Daoy (cell line): ENCODE results near the gene ABHD16A. TPM values are rescaled to one million over a fixed set of nuclear protein-coding genes. Genes with fewer than 3 reads are reported as not detected.

Source experiments
- DNase-seq: peaks from one replicate; pipeline ENCODE4 v3.0.0-alpha.2; 2015; ENCODE audit warnings: low read depth
- total RNA-seq: library from RNA; depleted of rRNA; stranded (reverse); fragments of >200 nt; shearing (Covaris generic); gene quantifications from 2 replicates; pipeline ENCODE4 v1.2.3, GENCODE V29; 2014

Gene ABHD16A
- total RNA-seq, 1 experiment from 2014 or later, result 64.4 TPM

DNA sequence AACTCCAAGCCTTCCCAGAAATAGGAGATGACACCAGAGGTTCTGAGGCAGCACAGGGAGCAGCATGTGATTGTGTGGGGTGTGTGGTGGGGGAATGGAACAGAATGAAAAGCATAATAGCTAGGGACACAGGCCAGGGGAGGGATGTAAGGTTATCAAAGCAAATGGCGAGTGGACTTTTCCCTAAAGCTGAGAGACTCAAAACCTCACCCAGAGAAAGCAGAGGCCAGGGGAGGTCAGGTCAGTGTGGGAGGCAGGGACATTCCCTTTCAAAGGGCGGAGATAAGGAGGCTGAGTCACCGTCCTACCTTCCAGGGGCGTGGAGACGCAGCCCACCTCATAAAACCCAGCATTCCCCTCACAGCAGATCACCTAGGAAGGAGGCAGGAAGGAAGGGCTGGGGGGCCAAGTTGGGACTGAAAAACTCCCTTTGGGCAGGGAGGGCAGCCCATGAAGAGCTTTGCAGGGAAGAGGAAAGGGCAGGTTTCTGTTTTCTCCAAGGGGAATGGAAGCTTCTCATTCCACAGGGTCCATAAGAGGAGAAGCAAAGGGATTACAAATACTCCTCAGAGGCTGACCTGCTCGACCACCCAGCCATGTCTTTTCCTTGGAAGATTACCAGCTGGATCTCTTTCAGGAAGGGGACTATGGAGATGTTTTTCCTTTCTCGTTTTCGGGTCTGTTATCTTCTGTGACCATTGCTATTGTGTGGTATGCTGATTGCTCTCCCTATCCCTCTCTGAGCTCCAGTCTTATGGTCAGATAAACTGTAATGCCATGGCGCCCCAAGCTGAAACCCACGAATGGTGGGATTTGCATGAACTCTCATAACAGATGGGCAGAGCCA lies 12.7 kb downstream of the ABHD16A start:
- DNase-seq, result peak; percentile 58

DNA sequence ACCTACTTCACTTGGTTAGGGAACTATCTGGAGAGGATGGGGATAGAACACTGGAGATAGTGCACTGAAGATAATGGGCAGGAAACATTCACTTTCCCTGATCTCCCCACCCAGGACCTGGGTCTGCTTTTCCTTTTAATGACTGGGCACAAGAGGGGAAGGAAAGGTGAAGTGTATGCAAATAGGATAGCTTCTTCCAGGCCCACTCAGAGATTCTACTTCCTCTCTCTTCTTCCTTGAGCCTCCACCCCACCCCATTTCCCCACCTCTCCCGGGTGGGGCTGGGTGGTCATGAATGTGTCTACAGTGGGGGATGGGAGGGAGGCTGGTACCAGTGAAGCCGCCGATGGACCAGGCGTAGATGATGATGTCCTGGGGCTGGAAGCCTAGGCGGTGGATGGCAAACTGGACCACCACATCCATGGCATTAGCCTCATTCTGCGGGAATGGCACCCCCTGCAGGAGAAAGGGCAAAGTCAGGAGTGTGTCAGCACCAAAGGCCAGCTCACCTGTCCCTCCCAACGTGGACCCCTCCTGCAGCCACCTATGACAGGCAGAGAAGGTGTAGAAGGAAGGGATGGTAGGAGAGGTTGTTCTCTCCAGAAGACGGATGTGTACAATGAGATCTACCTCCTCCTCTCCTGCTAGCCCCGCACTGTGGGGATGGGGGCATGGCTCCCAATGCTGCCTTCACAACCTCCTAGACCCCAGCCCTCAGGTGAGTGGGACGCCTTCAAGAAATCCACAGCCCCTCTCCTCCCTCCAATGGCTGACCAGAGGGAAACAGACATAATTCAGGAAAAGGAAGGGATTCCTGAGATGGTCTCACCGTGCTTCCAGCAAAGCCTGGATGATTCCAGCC lies 13.6 kb downstream of the ABHD16A start:
- no peak for DNase-seq

DNA sequence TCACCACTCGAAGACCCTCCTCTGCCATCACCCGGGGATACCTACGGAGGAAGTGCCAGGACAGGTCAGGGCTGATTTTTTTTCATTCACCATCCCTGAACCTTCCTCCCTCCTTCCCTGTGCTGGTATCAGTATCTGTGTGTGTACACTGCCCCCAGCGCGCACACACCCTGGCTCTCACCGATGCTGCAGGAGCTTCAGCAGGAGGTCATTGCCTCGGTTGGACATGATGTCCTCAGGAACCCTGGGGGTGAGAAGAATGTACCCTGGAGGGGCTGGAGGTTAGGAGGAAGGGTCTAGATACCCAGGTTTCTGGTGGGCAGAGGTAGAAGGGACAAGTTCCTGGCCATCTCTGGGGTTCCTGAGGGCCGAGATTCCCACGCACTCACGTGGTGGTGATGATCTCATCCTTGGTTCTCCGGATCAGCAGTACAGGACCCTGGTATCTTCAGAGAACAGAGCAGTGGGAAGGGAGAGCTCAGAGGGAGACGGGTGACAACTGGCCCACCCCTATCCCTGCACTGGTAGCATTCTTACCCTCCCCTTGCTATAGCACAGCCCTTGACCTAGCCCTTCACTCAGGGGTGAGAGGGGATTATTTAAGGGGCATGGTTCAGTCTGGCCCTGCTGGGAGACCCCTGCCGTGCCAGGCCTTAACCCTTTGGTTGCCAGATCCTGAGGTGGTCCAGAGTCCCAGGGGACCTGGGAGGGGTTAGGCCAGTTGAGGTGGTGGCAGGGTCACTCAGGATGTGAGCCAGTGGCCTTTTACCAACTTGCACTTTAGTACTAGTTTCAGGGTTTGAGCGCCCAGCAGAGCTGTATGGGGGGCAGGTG lies 15.0 kb downstream of the ABHD16A start:
- no peak for DNase-seq

DNA sequence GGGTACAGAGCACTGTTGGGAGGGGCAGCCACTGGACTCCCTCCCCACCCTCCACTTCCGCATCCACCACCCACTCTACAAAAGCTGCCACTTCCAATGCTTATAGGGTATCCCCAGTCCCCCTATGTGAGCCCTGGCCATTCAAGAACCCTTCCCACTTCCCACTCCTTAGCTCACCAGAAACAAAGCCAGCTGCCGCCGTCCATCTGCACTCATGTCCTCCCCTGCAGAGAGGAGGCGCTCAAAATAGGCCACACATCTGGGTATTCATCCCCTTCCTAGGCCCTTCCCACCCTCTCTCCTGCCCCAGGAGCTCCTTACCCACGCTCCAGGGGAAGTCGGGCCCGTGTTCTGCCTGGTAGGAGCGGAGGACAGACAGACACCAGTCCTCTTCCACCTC lies 15.8 kb downstream of the ABHD16A start:
- no peak for DNase-seq

GRCh38 chr6:31686483-31686882 lies 16.6 kb downstream of the ABHD16A start:
- DNase-seq, result no peak

DNA sequence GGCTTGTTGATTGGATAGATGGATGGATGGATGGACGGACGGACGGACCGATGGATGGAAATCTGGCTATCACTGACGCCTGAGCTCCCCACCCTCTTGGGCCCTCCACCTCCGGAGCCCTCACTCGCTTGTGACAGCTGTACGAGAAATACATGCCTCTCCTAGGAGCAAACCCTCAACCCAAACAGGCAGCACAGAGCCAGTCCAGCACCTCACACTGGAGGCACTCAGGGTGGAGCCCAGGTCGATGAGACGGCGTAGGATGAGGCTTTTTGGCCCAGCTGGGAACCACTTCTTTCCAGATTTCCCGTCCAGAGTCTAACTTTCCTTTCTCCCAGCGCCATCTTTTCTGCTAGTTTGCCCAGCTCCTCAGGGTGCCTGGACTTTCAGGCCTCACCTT lies 19.5 kb downstream of the ABHD16A start:
- DNase-seq, result no peak

DNA sequence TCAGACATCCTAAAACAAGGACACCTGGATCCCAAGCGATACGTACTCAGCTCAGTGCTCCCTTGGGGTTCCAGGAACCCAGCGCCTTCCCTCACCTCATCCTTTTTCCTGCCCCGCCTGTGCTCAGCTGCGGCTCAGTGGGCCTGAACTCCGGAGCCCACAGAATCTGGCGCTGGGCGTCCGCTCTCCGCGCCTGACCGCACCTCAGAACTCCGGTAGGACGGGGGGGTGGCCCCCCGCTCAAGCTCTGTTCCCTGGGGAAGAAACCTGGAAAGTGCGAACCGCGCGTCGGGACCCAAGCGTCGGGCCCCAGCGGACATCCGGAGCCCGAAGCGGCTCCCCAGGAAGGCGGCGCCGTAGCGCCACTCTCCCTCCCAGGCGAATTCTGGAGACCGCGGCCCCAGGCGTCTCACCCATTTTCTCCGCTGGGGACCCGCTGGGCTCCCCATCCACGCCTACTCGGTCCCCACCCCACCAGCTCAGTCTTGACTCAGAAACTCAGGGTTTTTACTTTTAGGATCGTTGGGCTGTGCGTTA lies 21.9 kb downstream of the ABHD16A start:
- DNase-seq, result peak; percentile 49

- DNase-seq, result peak; percentile 90
Observed at GRCh38 chr6:31680226-31681134, 22.6 kb downstream of the ABHD16A start, which contains the start of gene LY6G5C. LY6G5C (minus strand) TSS chr6:31681067; CDS start chr6:31680373, 694 bp downstream.

DNA sequence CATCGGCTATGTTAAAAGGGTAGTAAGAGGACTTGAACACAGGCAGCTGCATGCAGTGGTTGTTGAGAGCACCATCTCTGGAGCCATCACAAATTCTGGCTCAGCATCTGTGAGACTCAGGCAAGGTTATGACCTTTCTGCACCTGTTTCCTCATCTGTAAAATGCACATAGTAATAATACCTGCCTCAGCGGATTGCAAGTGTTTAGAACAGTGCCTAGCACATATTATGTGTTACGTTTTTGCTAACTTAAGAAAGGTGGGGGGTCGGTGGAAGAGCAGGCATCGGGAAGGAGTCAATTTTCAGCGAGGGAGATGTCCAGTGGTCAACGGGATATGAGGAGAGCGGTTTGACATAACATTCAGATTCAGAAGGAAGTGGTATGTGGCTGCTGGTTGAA lies 25.2 kb downstream of the ABHD16A start:
- DNase-seq, result no peak

DNA sequence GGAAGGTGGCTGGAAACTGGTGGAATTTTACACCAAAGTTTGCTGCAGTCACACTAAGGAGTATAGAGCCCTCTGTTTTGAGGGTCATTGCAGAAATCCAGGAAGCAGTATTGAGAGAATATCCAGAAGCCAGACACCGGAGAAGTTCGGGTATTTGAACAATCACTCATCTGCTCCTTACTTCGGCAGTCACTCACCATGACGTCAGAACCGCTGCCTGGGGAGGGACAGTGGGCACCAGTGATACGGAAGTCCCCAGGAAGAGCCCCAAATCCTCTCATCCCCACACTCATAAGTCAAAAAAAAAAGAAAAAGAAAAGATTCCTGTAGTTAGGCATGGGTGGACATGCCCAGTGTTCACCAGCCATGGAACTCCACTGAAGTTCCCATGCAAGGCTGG lies 26.2 kb downstream of the ABHD16A start:
- DNase-seq, result no peak

- DNase-seq, result no peak
Observed at GRCh38 chr6:31676322-31676903, 26.7 kb downstream of the ABHD16A start.

- no peak for DNase-seq
Observed at GRCh38 chr6:31669676-31670075, 33.4 kb downstream of the ABHD16A start, which contains the start of gene LY6G5B. LY6G5B (plus strand) TSS chr6:31669976; CDS start chr6:31670951, 975 bp downstream.

DNA sequence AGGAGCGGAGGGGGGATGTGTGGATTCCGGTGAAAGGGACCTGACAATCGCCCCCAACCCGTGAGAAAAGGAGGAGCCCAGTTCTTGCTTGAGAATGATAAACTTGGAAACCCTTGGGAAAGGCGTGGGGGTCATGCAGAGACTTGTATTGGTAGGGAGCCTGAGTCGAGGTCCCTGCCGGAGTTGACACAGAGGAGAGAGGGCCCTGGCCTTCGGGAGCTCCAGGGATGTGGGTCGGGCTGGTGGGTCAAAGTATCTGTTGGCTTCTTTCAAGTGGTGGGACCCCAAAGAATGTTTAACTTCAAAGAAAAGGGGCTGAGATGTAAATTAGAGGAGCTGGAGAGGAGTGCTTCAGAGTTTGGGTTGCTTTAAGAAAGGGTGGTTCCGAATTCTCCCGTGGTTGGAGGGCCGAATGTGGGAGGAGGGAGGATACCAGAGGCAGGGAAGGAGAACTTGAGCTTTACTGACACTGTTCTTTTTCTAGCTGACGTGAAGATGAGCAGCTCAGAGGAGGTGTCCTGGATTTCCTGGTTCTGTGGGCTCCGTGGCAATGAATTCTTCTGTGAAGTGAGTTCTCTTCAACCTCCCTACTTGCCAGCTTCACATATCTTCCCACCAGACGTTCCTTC lies 36.7 kb downstream of the ABHD16A start:
- no peak for DNase-seq

DNA sequence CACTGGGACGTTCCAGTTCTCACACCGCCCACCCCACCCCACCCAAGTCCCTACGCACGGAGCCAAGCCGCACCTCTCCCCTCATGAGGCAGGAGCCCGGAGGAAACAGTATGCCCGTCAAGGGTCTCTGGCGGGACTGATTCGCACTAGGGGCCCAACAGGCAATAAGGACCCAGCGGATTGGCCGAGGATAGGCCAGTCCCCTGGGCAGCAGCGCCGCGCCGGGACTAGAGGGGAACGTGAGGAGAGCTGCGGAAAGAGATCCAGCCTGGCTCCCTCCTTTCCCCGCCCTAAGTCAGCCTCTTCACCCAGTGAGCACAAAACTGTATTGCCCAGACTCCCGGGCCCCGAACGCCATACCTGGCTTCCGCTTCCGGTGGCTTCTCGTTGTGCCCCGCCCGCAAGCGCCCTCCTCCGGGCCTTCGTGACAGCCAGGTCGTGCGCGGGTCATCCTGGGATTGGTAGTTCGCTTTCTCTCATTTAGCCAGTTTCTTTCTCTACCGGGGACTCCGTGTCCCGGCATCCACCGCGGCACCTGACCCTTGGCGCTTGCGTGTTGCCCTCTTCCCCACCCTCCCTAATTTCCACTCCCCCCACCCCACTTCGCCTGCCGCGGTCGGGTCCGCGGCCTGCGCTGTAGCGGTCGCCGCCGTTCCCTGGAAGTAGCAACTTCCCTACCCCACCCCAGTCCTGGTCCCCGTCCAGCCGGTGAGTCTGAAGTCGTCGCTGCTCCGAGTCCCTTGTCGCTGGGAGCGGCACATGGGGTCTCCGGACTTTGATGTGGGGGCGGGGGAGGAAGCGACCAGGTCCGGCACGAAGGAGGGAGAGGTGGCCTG lies 37.4 kb downstream of the ABHD16A start, which contains the start of gene CSNK2B:
CSNK2B (plus strand) TSS at position 580 of the 836 bp plus-strand sequence. CDS start 752 bp downstream, outside the sequence.
- peak; percentile 99 for DNase-seq

DNA sequence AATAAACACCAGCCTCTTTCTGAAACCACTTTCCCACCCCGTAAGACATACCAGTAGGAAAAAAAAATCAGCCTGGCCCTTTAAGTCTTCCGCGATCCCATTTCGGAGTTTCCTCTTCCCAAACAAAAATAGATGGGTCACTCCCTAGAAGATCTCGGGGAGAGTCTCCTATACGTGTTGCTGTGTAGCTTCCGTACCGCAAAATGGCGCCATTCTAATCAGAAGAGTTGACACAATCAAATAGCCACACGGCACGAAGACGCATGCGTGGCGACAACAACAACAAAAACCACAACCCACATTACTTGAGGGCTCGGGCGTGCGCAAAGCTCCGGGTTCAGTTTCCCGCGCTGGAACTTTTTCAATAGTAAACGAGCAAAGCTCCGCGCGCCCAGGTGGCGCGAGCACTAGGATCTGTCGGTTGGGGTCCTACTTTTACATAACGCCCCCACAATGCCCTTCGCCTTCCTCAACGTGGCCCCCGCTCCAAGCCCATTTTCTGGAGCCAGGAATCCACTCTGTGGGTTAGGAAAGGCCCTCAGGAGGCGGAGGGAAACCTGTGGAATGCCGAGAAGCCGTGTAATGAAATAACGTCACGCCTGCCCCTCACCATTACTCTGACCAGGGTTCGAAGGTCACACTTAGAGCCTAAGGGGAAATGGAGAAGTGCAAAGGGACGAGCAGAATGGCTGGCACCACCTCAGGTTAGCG lies 38.2 kb downstream of the ABHD16A start, which contains the start of gene GPANK1:
GPANK1 (minus strand) TSS at position 208 of the 711 bp plus-strand sequence. CDS start 519 bp downstream, outside the sequence.
- peak; percentile 95 for DNase-seq

DNA sequence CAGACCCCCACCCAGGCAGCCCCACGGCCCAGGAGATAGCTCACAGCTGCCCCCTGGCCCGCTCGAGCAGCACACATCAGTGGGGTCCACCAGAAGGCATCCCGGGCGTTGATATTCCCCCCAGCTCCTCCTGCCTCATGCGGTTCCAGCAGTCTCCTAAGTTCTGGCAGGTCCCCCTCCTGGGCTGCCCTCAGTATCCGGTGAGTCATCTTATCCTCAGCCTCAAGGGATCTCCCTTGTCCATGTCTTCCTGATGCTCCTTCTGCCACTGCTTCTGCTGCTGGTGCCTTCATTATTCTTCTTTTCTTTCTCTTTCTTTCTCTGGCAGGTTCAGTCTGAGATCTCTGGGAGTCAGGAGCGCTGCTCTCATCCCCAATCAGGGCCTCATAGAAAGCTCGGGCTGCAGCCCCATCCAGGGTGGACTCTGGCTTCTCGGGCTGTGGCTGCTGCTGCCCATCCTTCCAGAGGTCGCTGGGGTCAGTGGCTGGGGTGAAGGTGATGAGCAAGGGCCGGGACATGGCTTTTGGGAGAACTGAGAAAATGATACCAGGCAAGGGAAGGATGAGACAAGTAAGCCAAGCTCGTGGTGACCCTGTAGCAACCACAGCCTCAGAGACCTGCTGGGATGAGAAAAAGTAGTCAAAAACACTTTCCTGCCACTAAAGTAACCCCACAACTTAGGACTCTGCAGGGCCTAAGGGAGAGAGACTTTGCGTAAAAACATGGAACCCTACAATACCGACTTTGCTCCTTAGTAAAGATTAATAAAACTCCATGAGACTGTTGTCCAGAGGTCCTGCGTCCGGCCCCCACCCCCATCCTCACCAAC lies 38.9 kb downstream of the ABHD16A start:
- peak; percentile 92 for DNase-seq
